Activated T-cell treated with anti-CD3 and anti-CD28 coated beads, Interleukin-2, amount 50 U/mL, for 1 hour (primary cell): ENCODE results near the gene QSOX1.

Experiments
- DNase-seq: peaks from one replicate; pipeline ENCODE4 v3.0.0-alpha.2; 2020

Gene QSOX1

DNA sequence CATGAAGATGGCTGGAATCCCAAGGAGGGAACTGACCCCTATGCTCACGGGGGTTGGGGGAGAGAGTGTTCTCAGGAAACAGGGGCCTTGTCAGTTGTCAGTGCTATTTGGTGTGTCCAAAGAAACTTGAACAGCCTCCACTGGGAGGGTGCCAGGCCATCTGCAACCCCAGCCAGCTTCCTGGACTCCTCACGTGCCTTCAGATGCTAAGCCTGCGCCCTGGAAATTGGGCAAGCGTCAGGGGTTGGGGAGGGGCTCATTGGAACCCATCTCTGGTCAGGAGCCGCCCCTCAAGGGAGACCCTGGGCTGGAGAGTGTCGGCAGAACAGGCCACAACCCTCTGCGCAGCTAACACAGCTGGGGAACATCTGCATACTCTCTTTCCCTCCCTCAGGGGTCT, 62.3 kb downstream of the QSOX1 start:
- no peak for DNase-seq

- no peak for DNase-seq
Measured at GRCh38 chr1:180218806-180219765, 64.4 kb downstream of the QSOX1 start.

DNA sequence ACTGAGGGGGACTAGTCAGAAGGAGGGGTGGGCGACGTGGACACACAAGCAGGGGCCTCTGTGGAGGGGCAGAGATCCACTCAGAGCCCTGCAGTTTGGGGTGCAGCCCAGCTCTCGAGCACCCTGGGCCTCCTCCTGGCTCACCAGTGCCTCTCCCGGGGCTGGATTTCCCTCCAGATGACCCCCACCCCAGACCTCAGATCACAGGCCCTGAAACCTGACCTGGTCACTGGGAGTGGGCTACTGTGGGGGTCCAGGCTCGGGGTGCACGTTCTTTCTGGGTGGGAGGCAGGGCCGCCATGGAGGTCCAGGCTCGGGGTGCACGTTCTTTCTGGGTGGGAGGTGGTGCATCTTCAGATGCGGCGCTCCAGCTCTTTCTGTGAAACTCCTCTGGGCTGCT, 65.1 kb downstream of the QSOX1 start:
- DNase-seq: no peak

DNA sequence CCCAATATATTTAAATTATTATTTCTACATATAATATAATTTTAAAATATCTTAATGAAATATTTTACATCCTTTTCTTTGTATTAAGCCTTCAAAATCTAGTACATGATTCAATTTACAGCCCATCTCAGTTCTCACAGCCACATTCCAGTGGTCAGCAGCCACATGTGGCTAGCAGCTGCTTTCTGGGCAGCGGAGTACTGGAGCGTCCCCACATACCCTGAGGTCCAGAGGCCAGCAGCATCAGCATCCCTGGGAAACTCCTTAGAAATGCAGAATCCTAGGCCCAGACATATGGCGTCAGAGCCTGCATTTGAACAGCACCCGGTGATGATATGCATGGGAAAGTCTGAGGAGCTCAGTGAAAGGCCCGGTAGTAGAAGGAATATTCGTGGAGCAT, 66.8 kb downstream of the QSOX1 start:
- DNase-seq: no peak

GRCh38 chr1:180224902-180225301, 70.2 kb downstream of the QSOX1 start:
- DNase-seq: no peak

DNA sequence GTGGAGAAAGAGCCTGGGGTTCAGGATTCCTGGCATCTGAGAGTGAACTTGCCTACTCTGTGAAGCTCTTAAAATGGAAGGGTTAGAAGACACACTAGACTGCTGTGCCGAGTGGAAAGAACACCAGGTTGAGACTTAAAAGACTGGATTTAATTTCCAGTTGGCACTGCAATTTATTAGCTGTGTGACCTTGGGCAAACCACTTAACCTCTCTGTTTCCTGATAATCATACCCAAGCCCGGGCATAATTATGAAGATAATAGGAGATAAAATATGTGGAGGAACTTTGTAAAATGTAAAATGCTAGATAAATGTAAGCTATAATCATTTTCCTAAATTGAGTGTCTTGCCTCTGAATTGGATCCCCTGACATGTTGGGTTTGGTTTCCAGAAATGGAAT, 70.7 kb downstream of the QSOX1 start:
- no peak for DNase-seq

GRCh38 chr1:180227861-180228647, 73.4 kb downstream of the QSOX1 start:
- DNase-seq: no peak

GRCh38 chr1:180228648-180229482, 74.2 kb downstream of the QSOX1 start:
- DNase-seq: no peak

GRCh38 chr1:180229483-180230415, 75.1 kb downstream of the QSOX1 start, which contains the start of gene LHX4:
TSS of gene LHX4 (plus strand) at chr1:180230264. CDS start at chr1:180230530, 266 bp downstream.
- peak; percentile 39 for DNase-seq

- no peak for DNase-seq
Measured at GRCh38 chr1:180230416-180230790, 75.7 kb downstream of the QSOX1 start.

DNA sequence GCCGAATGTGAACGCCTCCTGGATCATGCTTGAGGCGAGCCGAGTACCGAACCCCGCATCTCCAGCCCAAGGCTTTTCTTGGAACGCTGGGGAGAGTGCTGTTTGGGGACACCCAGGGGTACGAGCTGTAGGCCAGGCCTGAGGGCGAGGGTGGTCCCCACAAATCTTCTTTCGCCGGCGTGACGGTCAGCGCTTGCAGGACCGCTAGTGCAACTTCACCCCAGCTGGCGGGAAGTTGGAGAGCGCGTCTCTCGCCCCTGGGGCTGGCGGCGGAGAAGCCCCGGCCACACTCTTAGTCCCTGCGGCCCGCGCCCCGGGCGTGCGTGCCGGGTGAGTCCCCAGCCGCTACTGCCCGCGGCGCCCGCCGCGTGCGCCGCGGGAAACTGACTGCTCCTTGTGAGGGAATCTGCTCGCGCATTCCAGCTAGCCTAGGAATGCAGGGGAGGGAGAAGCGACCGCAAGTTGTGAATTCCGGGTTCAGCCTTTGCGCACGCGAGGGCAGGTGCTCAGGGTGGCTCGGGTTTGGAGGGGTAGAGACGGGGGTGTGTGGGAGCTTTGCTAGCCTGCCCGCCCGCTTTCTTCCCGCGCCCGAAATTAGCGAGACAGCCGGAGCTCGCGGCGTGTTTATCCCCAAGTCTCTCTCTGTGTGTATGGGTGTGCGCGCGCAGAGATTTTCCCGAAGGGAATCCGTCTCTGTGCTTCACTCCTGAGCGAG, 76.3 kb downstream of the QSOX1 start:
- DNase-seq: no peak

DNA sequence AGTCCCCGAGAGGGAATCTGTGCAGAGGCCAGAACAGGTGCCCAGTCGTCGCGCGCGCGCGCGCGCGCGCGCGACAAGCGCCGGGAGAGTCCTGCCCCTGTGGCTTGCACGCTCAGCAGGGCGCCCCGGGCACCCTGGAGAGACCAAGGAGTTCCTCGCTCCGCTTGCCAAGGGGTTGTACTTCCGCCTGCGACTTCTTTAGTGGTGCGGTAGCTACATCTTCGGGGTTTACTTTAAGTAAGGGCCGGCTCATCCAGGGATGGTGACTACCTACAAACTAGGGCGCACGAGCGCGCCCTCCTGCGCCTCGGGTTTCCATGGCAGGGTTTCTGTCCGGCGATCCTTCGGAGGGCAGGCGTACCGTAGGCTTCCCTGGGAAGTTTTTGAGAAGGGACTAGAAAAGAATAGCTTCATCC, 76.8 kb downstream of the QSOX1 start:
- no peak for DNase-seq

DNA sequence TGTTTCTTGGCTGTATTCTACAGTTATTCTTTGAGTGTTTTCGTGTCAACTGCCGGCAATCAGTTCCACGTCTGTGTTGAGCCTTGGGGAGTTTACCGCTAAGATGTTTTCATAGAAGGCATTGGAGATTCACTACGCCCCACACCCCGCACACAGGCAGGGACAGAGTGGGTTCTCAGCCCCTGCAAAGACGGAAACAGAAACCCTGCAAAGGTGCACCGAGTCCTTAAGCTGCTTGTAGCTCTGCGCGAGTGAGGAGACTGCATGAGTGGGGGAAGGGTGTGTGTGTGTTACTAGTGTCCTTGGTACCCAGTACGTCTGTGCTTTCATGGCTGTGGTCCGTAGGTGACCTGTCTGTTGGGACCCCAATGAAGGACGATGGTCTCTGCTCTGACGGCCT, 77.3 kb downstream of the QSOX1 start:
- DNase-seq: no peak

GRCh38 chr1:180232521-180233043, 77.9 kb downstream of the QSOX1 start:
- DNase-seq: no peak

DNA sequence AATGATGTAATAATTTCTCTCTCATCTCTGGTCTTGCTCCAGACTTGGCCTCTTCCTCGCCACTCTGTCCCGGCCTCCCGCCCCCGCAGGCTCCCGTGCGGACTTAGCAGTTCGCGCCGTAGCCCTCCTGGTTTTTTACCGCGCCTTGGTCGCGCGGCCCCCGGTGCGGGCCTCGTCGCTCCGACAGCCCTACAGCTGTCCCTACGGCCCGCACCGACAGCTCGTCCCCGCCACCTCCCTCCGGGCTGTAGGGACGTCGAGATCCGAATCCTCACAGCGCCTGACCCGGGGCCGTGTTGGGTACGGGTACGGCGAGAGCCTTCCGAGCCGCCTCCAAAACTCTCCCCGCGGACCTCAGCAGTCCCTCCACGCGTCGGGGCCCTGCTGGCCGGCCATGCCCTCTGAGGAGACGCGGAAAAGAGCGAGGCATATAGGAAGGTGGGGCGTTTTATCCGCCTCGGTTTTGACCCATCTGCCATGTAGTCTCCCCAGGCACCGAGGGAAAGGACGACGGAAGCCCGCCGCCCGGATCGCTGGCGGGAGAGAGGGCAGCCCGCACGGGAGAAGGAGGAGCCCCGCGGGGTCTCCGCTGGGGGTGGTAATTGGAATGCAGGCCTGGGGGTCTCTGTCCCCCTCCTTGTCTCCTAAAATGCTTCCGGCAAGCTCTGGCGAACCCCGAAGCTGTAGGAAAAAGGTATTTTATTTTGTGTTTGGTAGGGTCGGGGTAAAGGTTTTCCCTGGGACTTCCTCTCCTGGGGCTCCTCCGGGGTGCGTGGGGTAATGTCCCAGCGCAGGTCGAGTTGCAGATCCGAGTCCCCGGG, 78.7 kb downstream of the QSOX1 start:
- no peak for DNase-seq

- DNase-seq: no peak
Measured at GRCh38 chr1:180234369-180235076, 79.9 kb downstream of the QSOX1 start.

GRCh38 chr1:180235077-180235501, 80.4 kb downstream of the QSOX1 start:
- DNase-seq: no peak

GRCh38 chr1:180235502-180236239, 81.0 kb downstream of the QSOX1 start:
- no peak for DNase-seq
